ENCODE results near the gene CDIPT.
A peak's percentile ranks its signal among the peaks of the same experiment; 100 is the strongest.

Gene CDIPT

GRCh38 chr16:29858149-29858849, 4.7 kb downstream of the CDIPT start:
- no peak overlapping the region for H3K27ac Mint-ChIP-seq
- peaks cover 29% of the 10 kb centered on the region for H3K36me3 Mint-ChIP-seq (ENCODE audit: low read depth)
- no peaks in the 10 kb centered on the region for H3K27me3 Mint-ChIP-seq (ENCODE audit: low read depth)
- H3K9me3 Mint-ChIP-seq: no peaks in the 10 kb centered on the region
- H3K4me3 Mint-ChIP-seq: peak overlapping the region; percentile 24 to 59 (median 58)
- TF ChIP-seq CTCF (IDR thresholded peaks at IDR 0.05; ENCODE audit: unreplicated experiment in 3 of 3): no peak
- no peaks in the 10 kb centered on the region for H3K4me1 Mint-ChIP-seq

- H3K4me1 Mint-ChIP-seq: no peaks in the 10 kb centered on the region
- H3K9me3 Mint-ChIP-seq: no peaks in the 10 kb centered on the region
- H3K27ac Mint-ChIP-seq: no peak overlapping the region
- no peak for TF ChIP-seq CTCF (IDR thresholded peaks at IDR 0.05; ENCODE audit: unreplicated experiment in 3 of 3)
- H3K4me3 Mint-ChIP-seq: peak overlapping the region in 1 of 3 experiments; percentile 20
- H3K36me3 Mint-ChIP-seq (ENCODE audit: low read depth): peaks cover 29% of the 10 kb centered on the region
- H3K27me3 Mint-ChIP-seq (ENCODE audit: low read depth): no peaks in the 10 kb centered on the region
These were observed 5.8 kb downstream of the CDIPT start for GRCh38 chr16:29857133-29857760.

DNA sequence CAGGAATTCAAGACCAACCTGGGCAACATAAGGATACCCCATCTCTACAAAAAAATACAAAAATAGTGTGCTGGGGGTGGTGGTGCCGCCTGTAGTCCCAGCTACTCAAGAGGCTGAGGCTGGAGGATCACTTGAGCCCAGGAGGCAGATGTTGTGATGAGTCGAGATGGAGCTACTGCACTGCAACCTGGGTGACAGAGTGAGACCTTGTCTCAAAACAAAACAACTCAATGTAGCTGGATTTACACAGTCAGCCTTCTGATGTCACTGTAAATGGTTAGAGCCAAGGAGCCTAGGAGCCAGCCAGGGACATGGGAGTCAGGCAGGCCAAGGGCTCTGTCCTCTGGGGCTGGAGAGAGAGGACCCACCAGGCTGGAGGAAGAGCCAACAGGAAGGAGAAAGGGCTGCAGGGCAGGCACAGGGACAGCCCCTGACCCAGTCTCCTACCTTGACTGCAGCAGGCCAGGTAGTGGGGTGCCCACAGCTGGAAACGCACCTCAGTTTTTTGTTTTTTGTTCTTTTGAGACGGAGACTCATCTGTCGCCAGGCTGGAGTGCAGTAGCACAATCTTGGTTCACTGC, 8.4 kb downstream of the CDIPT start:
- H3K4me3 Mint-ChIP-seq: no peak overlapping the region
- no peak overlapping the region for H3K27ac Mint-ChIP-seq
- no peak for TF ChIP-seq CTCF (IDR thresholded peaks at IDR 0.05; ENCODE audit: unreplicated experiment in 3 of 3)
- no peaks in the 10 kb centered on the region for H3K9me3 Mint-ChIP-seq
- H3K27me3 Mint-ChIP-seq (ENCODE audit: low read depth): no peaks in the 10 kb centered on the region
- H3K36me3 Mint-ChIP-seq (ENCODE audit: low read depth): peaks cover 18% of the 10 kb centered on the region
- no peaks in the 10 kb centered on the region for H3K4me1 Mint-ChIP-seq

- H3K27ac Mint-ChIP-seq: peak overlapping the region in 1 of 3 experiments; percentile 35
- no peak overlapping the region for H3K4me3 Mint-ChIP-seq
- H3K36me3 Mint-ChIP-seq (ENCODE audit: low read depth): peaks cover 5% of the 10 kb centered on the region
- H3K27me3 Mint-ChIP-seq (ENCODE audit: low read depth): no peaks in the 10 kb centered on the region
- no peak for TF ChIP-seq CTCF (IDR thresholded peaks at IDR 0.05; ENCODE audit: unreplicated experiment in 3 of 3)
- H3K9me3 Mint-ChIP-seq: no peaks in the 10 kb centered on the region
- peaks cover 5% of the 10 kb centered on the region for H3K4me1 Mint-ChIP-seq
These were observed 10.4 kb downstream of the CDIPT start for GRCh38 chr16:29852654-29853053.

DNA sequence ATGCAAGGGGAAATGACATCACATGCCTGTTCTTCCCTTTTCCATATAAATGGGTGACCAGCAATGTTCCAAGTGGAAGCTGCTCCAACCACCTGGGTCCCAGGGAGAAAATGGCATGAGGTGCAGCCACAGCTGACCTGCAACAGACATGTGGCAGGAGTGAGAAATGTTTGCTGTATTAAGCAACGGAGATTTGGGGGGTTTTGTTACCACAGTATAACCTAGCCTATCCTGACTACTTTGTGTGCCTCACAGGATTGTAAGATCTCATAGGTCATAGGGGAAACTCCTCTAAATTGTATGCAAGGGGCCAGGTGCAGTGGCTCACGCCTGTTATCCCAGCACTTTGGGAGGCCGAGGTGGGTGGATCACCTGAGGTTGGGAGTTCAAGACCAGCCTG, 12.0 kb downstream of the CDIPT start:
- no peak for TF ChIP-seq CTCF (IDR thresholded peaks at IDR 0.05; ENCODE audit: unreplicated experiment in 3 of 3)
- Mint-ChIP-seq H3K4me1 (peaks cover 5% of the 10 kb centered on the region), H3K4me3 (no peak overlapping the region), H3K27me3 (ENCODE audit: low read depth) (no peaks in the 10 kb centered on the region), H3K36me3 (ENCODE audit: low read depth) (no peaks in the 10 kb centered on the region), H3K27ac (peak overlapping the region in 1 of 3 experiments; percentile 7), H3K9me3 (no peaks in the 10 kb centered on the region)
